Breast epithelium (tissue), 4 donors: Measurements from ENCODE around the gene PIK3CB. TPM values are rescaled to one million over a fixed set of nuclear protein-coding genes. Genes with fewer than 3 reads are reported as not detected.
A peak's percentile ranks its signal among the peaks of the same experiment; 100 is the strongest.
"Not testable (repeated sequence)": the region's sequence is repeated elsewhere in the genome, so short reads cannot be mapped to it uniquely, and the experiment has no call there.

ENCODE experiments used
- DNase-seq, 2 donors: peaks; one replicate each; pipeline ENCODE4 v3.0.0-alpha.2; 2019; ENCODE audit warnings: low spot score in 2 of 2
- H3K27ac ChIP-seq, 2 donors: fragments of 200-600 bp; sonication (generic) in 1 of 2; one replicate each; pipeline ENCODE4 v1.5.1; 2016 to 2019; ENCODE audit warnings: mild to moderate bottlenecking in 1 of 2
- H3K27me3 ChIP-seq, 2 donors: fragments of 200-600 bp; sonication (generic) in 1 of 2; one replicate each; pipeline versions ENCODE4 v1.5.1 to v1.6.0; 2017 to 2019; ENCODE audit warnings: control low read depth in 1 of 2, mild to moderate bottlenecking in 1 of 2
- H3K36me3 ChIP-seq: fragments of 200-600 bp; one replicate; pipeline ENCODE4 v1.5.1; 2019
- H3K4me1 ChIP-seq, 2 donors: fragments of 200-600 bp; sonication (generic); one replicate each; pipeline ENCODE4 v1.5.1; 2016 to 2019; ENCODE audit warnings: control low read depth in 1 of 2
- H3K4me3 ChIP-seq, 3 donors: fragments of 200-600 bp; sonication (generic); 1 replicate in 2 of 3; 2 replicates in 1 of 3; pipeline ENCODE4 v1.5.1; 2016 to 2019; ENCODE audit warnings: mild to moderate bottlenecking in 3 of 3, moderate library complexity in 2 of 3
- H3K9me3 ChIP-seq, 2 donors: fragments of 200-600 bp; sonication (generic) in 1 of 2; one replicate each; pipeline ENCODE4 v1.5.1; 2016 to 2019; ENCODE audit warnings: control low read depth in 1 of 2
- CTCF ChIP-seq, 3 donors: fragments of 450-650 bp; IDR thresholded peaks; one replicate each; pipeline ENCODE4 v1.5.1; 2016 to 2017; ENCODE audit warnings: antibody characterized with exemption in 3 of 3, mild to moderate bottlenecking in 3 of 3, moderate library complexity in 3 of 3
- POLR2A ChIP-seq: fragments of 450-650 bp; IDR thresholded peaks from one replicate; pipeline ENCODE4 v1.6.1; 2016; ENCODE audit warnings: antibody characterized with exemption, mild to moderate bottlenecking, moderate library complexity
- POLR2AphosphoS5 ChIP-seq, 3 donors: sonication (generic); formaldehyde crosslinking; IDR thresholded peaks; one replicate each; pipeline ENCODE4 v1.6.1; 2017; ENCODE audit warnings: antibody characterized with exemption in 3 of 3
- intact Hi-C: fragments of 100-400 bp; cut with DNase I; formaldehyde crosslinking; loops from one replicate; pipeline ENCODE4 v1.15.1; 2023; ENCODE audit warnings: low total_unique reads
- total RNA-seq, 3 donors: library from RNA; depleted of rRNA; stranded (reverse); fragments of >200 nt; gene quantifications; one replicate each; pipeline ENCODE4 v1.1.0, GENCODE V29; 2016

The PIK3CB gene
- total RNA-seq, 3 donors from 2014 or later, result 30.5 to 46.2 (median 31.7) TPM

GRCh38 chr3:138842483-138843188 lies 7.9 kb upstream of the PIK3CB start:
- Histone ChIP-seq H3K27ac (no peak overlapping the region), H3K27me3 (no peaks in the 10 kb centered on the region), H3K4me3 (no peak overlapping the region), H3K36me3 (no peaks in the 10 kb centered on the region), H3K9me3 (no peaks in the 10 kb centered on the region), H3K4me1 (no peaks in the 10 kb centered on the region)
- intact Hi-C loops, result no loop called here
- TF ChIP-seq POLR2AphosphoS5 (IDR thresholded peaks at IDR 0.05) (no peak), CTCF (IDR thresholded peaks at IDR 0.05) (no peak), POLR2A (no peak)
- DNase-seq, result no peak

GRCh38 chr3:138838385-138838784 lies 3.7 kb upstream of the PIK3CB start:
- H3K4me1 ChIP-seq, H3K27me3 ChIP-seq, H3K9me3 ChIP-seq, H3K4me3 ChIP-seq, DNase-seq, H3K36me3 ChIP-seq, H3K27ac ChIP-seq, intact Hi-C loops: not testable (repeated sequence)

DNA sequence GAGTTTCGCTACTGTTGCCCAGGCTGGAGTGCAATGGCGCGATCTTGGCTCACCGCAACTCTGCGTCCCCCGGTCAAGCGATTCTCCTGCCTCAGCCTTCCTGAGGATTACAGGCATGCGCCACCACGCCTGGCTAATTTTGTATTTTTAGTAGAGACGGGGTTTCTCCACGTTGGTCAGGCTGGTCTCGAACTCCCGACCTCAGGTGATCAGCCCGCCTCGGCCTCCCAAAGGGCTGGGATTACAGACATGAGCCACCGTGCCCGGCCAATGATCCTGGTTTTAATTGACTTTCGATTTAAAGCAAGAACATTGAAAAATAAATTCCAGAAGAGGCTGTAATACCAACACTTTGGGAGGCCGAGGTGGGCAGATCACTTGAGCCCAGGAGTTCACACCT lies 1.1 kb upstream of the PIK3CB start:
- H3K36me3 ChIP-seq, H3K9me3 ChIP-seq, H3K4me1 ChIP-seq, intact Hi-C loops, H3K27me3 ChIP-seq, DNase-seq, H3K4me3 ChIP-seq: not testable (repeated sequence)
- peak overlapping the region in 1 of 2 donors; percentile 93 for H3K27ac ChIP-seq

DNA sequence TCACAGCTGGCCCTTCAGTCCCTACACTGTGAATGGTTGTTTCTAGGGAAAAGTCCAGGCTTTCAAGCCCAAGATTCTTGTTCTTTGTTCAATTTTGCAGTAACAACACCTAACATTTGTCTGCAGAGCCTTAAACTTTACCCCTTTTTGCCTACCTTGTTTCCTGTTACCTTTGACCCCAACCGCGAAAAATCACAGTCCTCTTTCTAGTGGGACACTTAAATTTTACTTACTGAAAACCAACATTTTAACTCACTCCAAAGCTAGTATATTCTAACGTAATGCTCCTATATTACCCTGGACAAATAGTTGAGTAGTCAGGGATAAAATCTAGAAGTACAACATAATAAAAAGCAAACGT lies 649 bp upstream of the PIK3CB start:
- no peaks in the 10 kb centered on the region for H3K4me1 ChIP-seq
- no peak for DNase-seq
- peak overlapping the region; percentile 93 to 98 for H3K27ac ChIP-seq
- H3K27me3 ChIP-seq, result no peaks in the 10 kb centered on the region
- H3K36me3 ChIP-seq, result no peaks in the 10 kb centered on the region
- intact Hi-C loops, result no loop called here
- TF ChIP-seq POLR2AphosphoS5 (IDR thresholded peaks at IDR 0.05) (no peak), CTCF (IDR thresholded peaks at IDR 0.05) (no peak), POLR2A (no peak)
- H3K9me3 ChIP-seq, result no peaks in the 10 kb centered on the region
- H3K4me3 ChIP-seq, result peak overlapping the region; percentile 92 to 99 (median 93)

DNA sequence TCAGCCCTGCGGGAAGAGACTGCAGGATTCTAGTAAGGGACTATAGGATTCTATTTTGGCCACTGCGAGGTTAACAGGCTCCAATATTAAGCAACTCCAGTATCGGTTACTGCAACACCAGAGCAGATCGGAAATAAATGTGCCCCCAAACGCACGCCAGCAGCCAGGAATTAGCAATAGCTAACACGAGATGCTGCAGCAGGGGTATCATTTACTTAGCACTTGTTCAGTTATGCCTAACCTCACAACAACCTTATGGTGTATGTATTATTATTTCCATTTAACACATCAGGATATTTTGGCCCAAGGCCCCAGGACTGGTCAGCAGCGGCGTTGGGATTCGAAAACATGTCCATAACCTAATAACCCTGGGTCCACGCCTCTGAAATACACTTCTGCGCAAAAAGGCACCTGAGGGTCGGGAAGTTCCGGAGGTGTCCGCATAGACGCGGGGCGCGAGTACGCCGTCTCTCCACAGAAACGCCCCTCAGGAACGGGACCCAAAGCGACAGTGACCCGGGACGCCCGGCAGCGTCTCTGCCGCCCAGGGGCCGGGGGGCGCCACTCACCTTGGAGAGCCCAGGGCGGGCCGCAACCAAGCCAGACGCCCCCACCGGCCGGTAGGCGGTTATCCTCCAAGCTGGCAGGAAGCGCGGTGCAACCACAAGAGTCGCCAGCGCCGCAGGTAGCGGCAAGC lies 681 bp downstream of the PIK3CB start:
- TF ChIP-seq CTCF (IDR thresholded peaks at IDR 0.05), result peak in 2 of 3 donors; percentile 46 to 55
- no peak for TF ChIP-seq POLR2A
- H3K9me3 ChIP-seq, result no peaks in the 10 kb centered on the region
- no peaks in the 10 kb centered on the region for H3K36me3 ChIP-seq
- H3K27ac ChIP-seq, result peak overlapping the region; percentile 93 to 98
- intact Hi-C loops, result no loop called here
- peak overlapping the region; percentile 92 to 99 (median 93) for H3K4me3 ChIP-seq
- H3K27me3 ChIP-seq, result no peaks in the 10 kb centered on the region
- DNase-seq, result peak in 1 of 2 donors; percentile 24
- H3K4me1 ChIP-seq, result no peaks in the 10 kb centered on the region

GRCh38 chr3:138832473-138833057 lies 2.2 kb downstream of the PIK3CB start:
- peak overlapping the region in 1 of 2 donors; percentile 93 for H3K27ac ChIP-seq
- H3K4me3 ChIP-seq, H3K4me1 ChIP-seq, DNase-seq, H3K36me3 ChIP-seq, H3K27me3 ChIP-seq, intact Hi-C loops, H3K9me3 ChIP-seq: not testable (repeated sequence)
